Endothelial cell of umbilical vein (primary cell): Measurements from ENCODE around the gene GFPT2.

Experiments
- CTCF ChIP-seq, 2 donors: IDR thresholded peaks; 1 replicate in 1 of 2; 2 replicates in 1 of 2; pipeline ENCODE4 v1.5.1; 2011; ENCODE audit warnings: low read length in 2 of 2, mild to moderate bottlenecking in 2 of 2, moderate library complexity in 2 of 2, control low read depth in 1 of 2, inconsistent platforms in 1 of 2, low read depth in 1 of 2; ENCODE audit not compliant: insufficient read depth in 1 of 2; ENCODE audit errors: extremely low read depth in 1 of 2
- EZH2 ChIP-seq: IDR thresholded peaks from 2 replicates; pipeline ENCODE4 v1.6.1; 2012; ENCODE audit warnings: borderline replicate concordance, low read depth, mild to moderate bottlenecking, moderate library complexity, low read length, inconsistent platforms; ENCODE audit not compliant: severe bottlenecking
- JUN ChIP-seq: IDR thresholded peaks from 2 replicates; pipeline ENCODE4 v1.6.1; 2011; ENCODE audit warnings: borderline replicate concordance, low read depth; ENCODE audit not compliant: insufficient read length, insufficient read depth
- MAX ChIP-seq: IDR thresholded peaks from 2 replicates; pipeline ENCODE4 v1.6.1; 2011; ENCODE audit not compliant: insufficient read depth, insufficient read length
- POLR2A ChIP-seq: IDR thresholded peaks from 2 replicates; pipeline ENCODE4 v1.6.1; 2012; ENCODE audit warnings: low read depth, mild to moderate bottlenecking, control low read depth, low read length
- POLR2AphosphoS5 ChIP-seq: IDR thresholded peaks from 2 replicates; pipeline ENCODE4 v1.6.1; 2012; ENCODE audit warnings: low read depth, mild to moderate bottlenecking, control low read depth, low read length, moderate library complexity; ENCODE audit not compliant: insufficient read depth

- no peak for TF ChIP-seq CTCF (IDR thresholded peaks at IDR 0.05; ENCODE audit: extremely low read depth in 1 of 2, insufficient read depth in 1 of 2, low read depth in 1 of 2, low read length in 2 of 2)
- no peak for TF ChIP-seq MAX
- TF ChIP-seq POLR2A = no peak
- no peak for TF ChIP-seq JUN
- TF ChIP-seq POLR2AphosphoS5 = no peak
- TF ChIP-seq EZH2 = no peak
Observed at GRCh38 chr5:180335614-180336233, 17.4 kb downstream of the GFPT2 start.
